ENCODE data around the gene IL17RA. TPM values are rescaled to one million over a fixed set of nuclear protein-coding genes. Genes with fewer than 3 reads are reported as not detected.

Gene IL17RA
- total RNA-seq, 2 donors from 2014 or later, result 16.1 to 17.4 TPM

- Histone ChIP-seq H3K4me3 (no peak overlapping the region), H3K27me3 (replicated peaks; ENCODE audit: insufficient read depth) (no peaks in the 10 kb centered on the region), H3K36me3 (no peaks in the 10 kb centered on the region), H3K9me3 (no peaks in the 10 kb centered on the region), H3K27ac (no peak overlapping the region), H3K4me1 (replicated peaks) (peaks cover 10% of the 10 kb centered on the region)
- WGBS, result 77% methylated on average over 12 of the region's 12 CpGs
- no peak for DNase-seq (ENCODE audit: low spot score)
- no peak for TF ChIP-seq POLR2AphosphoS5 (IDR thresholded peaks at IDR 0.05)
- TF ChIP-seq POLR2A (IDR thresholded peaks at IDR 0.05), result no peak
- TF ChIP-seq, protein P1, sequence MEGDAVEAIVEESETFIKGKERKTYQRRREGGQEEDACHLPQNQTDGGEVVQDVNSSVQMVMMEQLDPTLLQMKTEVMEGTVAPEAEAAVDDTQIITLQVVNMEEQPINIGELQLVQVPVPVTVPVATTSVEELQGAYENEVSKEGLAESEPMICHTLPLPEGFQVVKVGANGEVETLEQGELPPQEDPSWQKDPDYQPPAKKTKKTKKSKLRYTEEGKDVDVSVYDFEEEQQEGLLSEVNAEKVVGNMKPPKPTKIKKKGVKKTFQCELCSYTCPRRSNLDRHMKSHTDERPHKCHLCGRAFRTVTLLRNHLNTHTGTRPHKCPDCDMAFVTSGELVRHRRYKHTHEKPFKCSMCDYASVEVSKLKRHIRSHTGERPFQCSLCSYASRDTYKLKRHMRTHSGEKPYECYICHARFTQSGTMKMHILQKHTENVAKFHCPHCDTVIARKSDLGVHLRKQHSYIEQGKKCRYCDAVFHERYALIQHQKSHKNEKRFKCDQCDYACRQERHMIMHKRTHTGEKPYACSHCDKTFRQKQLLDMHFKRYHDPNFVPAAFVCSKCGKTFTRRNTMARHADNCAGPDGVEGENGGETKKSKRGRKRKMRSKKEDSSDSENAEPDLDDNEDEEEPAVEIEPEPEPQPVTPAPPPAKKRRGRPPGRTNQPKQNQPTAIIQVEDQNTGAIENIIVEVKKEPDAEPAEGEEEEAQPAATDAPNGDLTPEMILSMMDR (IDR thresholded peaks at IDR 0.05), result no peak
- intact Hi-C loops (cut with DNase I), result loop anchor here (10.0 kb wide), 1 partner anchor 77 kb away; no protein-coding TSS in a partner anchor
Observed at GRCh38 chr22:17087498-17088131, 2.8 kb downstream of the IL17RA start.

DNA sequence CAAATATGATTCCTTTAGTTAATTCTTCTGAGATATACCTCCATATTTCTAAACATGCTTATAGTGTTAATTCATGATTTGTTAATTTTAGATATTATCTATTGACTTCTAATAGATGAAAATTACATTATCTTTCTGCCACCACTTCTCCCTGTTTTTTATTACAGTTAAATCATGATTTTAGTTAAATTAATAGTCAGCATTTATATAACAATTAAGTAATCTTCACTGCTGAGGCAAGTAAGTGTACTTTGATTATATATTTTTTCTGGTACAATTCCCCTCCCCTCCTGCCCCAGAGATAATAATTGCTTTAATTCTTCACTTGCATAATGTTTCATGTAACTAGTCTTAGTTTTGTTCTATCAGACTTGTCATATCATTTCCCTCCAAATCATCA, 5.8 kb downstream of the IL17RA start:
- H3K9me3 ChIP-seq, result no peaks in the 10 kb centered on the region
- DNase-seq (ENCODE audit: low spot score), result no peak
- H3K27ac ChIP-seq, result no peak overlapping the region
- H3K4me1 ChIP-seq (replicated peaks), result peaks cover 10% of the 10 kb centered on the region
- TF ChIP-seq, protein P1 (IDR thresholded peaks at IDR 0.05), result no peak
- TF ChIP-seq POLR2AphosphoS5 (IDR thresholded peaks at IDR 0.05), result no peak
- no peak for TF ChIP-seq POLR2A (IDR thresholded peaks at IDR 0.05)
- intact Hi-C loops (cut with DNase I), result no loop called here
- H3K36me3 ChIP-seq, result no peaks in the 10 kb centered on the region
- no peak overlapping the region for H3K4me3 ChIP-seq
- H3K27me3 ChIP-seq (replicated peaks; ENCODE audit: insufficient read depth), result no peaks in the 10 kb centered on the region

DNA sequence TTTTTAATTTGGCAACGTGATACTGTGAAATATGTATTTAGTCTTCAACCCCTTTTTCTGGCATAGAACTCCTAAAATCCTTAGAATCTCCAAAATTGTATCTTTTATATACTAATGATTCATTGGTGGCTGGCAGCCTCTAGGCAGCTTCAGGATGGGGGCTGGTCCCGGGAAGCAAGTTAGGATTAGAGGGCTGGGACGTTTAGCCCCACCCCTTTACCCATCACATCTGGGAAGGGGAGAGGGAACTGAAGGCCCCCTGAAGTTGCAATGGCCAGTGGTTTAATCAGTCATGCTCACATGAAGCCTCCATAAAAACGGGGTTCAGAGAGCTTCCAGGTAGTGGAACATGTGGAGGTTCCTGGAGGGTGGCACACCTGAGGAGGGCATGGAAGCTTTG, 7.1 kb downstream of the IL17RA start:
- H3K9me3 ChIP-seq, result no peaks in the 10 kb centered on the region
- intact Hi-C loops (cut with DNase I), result no loop called here
- DNase-seq (ENCODE audit: low spot score), result no peak
- 71% methylated on average over 4 of the region's 4 CpGs for WGBS
- no peaks in the 10 kb centered on the region for H3K27me3 ChIP-seq (replicated peaks; ENCODE audit: insufficient read depth)
- no peak overlapping the region for H3K4me3 ChIP-seq
- TF ChIP-seq POLR2A (IDR thresholded peaks at IDR 0.05), result no peak
- no peak for TF ChIP-seq POLR2AphosphoS5 (IDR thresholded peaks at IDR 0.05)
- TF ChIP-seq, protein P1 (IDR thresholded peaks at IDR 0.05), result no peak
- H3K27ac ChIP-seq, result no peak overlapping the region
- no peaks in the 10 kb centered on the region for H3K36me3 ChIP-seq
- no peaks in the 10 kb centered on the region for H3K4me1 ChIP-seq (replicated peaks)

DNA sequence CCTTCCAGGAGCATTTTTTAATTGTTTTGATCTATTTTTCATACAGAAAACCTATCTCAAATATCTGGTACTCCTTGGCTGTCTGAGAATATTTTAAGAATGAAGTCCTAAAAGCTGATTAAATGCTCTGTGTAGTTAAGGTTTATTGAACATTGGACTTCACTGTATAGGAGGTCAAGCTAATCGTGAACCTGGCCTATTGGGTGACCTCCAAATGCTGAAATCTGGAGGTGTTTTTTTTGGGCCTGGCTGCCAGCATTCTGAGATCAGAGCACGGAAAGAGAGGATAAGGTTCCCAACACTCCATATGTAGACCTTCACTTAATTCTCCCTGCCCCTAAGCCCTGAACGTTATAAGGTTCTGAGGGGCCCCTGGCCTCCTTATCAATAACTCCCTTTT, 8.3 kb downstream of the IL17RA start:
- 81% methylated on average over 3 of the region's 3 CpGs for WGBS
- no peak overlapping the region for H3K4me3 ChIP-seq
- no peaks in the 10 kb centered on the region for H3K4me1 ChIP-seq (replicated peaks)
- H3K27ac ChIP-seq, result no peak overlapping the region
- TF ChIP-seq, protein P1 (IDR thresholded peaks at IDR 0.05), result no peak
- TF ChIP-seq POLR2A (IDR thresholded peaks at IDR 0.05) (no peak), POLR2AphosphoS5 (IDR thresholded peaks at IDR 0.05) (no peak)
- intact Hi-C loops (cut with DNase I), result no loop called here
- no peaks in the 10 kb centered on the region for H3K27me3 ChIP-seq (replicated peaks; ENCODE audit: insufficient read depth)
- H3K9me3 ChIP-seq, result no peaks in the 10 kb centered on the region
- DNase-seq (ENCODE audit: low spot score), result no peak
- H3K36me3 ChIP-seq, result no peaks in the 10 kb centered on the region

DNA sequence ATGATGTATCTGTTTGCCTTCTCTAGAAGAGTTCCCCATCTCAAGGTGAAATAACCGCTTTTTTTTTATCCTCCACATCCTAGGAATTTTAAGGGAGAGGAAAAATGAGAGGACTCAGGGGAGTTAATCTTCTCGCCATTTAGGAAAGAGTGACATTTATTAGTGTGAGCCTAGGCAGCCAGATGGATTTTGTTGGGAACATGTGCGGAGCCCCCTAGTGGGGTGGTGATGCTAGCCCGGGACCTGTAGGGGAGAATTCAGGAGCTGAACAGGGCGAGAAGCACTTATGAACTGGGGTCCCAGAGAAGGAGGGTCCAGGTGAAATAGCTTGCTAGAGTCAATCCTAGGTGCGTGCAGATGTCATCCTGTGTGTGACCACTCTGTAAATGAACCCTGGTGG, 10.7 kb downstream of the IL17RA start:
- TF ChIP-seq POLR2AphosphoS5 (IDR thresholded peaks at IDR 0.05) (no peak), POLR2A (IDR thresholded peaks at IDR 0.05) (no peak)
- TF ChIP-seq, protein P1 (IDR thresholded peaks at IDR 0.05), result no peak
- intact Hi-C loops (cut with DNase I), result no loop called here
- H3K27ac ChIP-seq, result no peak overlapping the region
- H3K27me3 ChIP-seq (replicated peaks; ENCODE audit: insufficient read depth), result no peaks in the 10 kb centered on the region
- WGBS, result 70% methylated on average over 6 of the region's 6 CpGs
- H3K9me3 ChIP-seq, result no peaks in the 10 kb centered on the region
- no peak for DNase-seq (ENCODE audit: low spot score)
- no peak overlapping the region for H3K4me3 ChIP-seq
- no peaks in the 10 kb centered on the region for H3K4me1 ChIP-seq (replicated peaks)
- H3K36me3 ChIP-seq, result peaks cover 0 to 10% of the 10 kb centered on the region in 2 donors

Data from prostate gland (tissue), 2 donors.